ENCODE measurements around the gene KCNMA1.

- TF ChIP-seq CTCF (IDR thresholded peaks at IDR 0.05) (no peak), POLR2A (IDR thresholded peaks at IDR 0.05) (no peak), POLR2AphosphoS5 (IDR thresholded peaks at IDR 0.05) (no peak), EP300 (IDR thresholded peaks at IDR 0.05) (no peak)
These were observed 205.4 kb downstream of the KCNMA1 start for GRCh38 chr10:77431980-77432797.
